H9 (cell line): ENCODE measurements around the gene DNAI2. TPM values are rescaled to one million over a fixed set of nuclear protein-coding genes. Genes with fewer than 3 reads are reported as not detected.
A peak's percentile ranks its signal among the peaks of the same experiment; 100 is the strongest.

ENCODE experiments used
- DNase-seq: peaks from one replicate; pipeline ENCODE4 v3.0.0-alpha.2; 2017
- H2AFZ ChIP-seq: one replicate; pipeline ENCODE4 v1.6.1; 2013; ENCODE audit warnings: mild to moderate bottlenecking, low read length, control low read depth, moderate library complexity
- H2AK5ac ChIP-seq: 2 replicates; pipeline ENCODE4 v1.6.1; 2013; ENCODE audit warnings: low read length, control low read depth, mixed read lengths; ENCODE audit not compliant: insufficient read length
- H2BK120ac ChIP-seq: one replicate; pipeline ENCODE4 v1.6.1; 2013; ENCODE audit warnings: low read depth, mild to moderate bottlenecking, low read length, control low read depth, inconsistent platforms; ENCODE audit not compliant: poor library complexity, severe bottlenecking
- H2BK12ac ChIP-seq: 2 replicates; pipeline ENCODE4 v1.6.1; 2013; ENCODE audit warnings: low read length, control low read depth, mixed read lengths, low read depth; ENCODE audit not compliant: insufficient read length
- H2BK15ac ChIP-seq: 2 replicates; pipeline ENCODE4 v1.6.1; 2013; ENCODE audit warnings: low read depth, low read length, control low read depth
- H2BK20ac ChIP-seq: one replicate; pipeline ENCODE4 v1.6.1; 2013; ENCODE audit warnings: low read depth, mild to moderate bottlenecking, low read length, control low read depth, inconsistent platforms; ENCODE audit not compliant: poor library complexity, severe bottlenecking
- H2BK5ac ChIP-seq: 2 replicates; pipeline ENCODE4 v1.6.1; 2013; ENCODE audit warnings: low read length, control low read depth, mixed read lengths; ENCODE audit not compliant: insufficient read length
- H3K14ac ChIP-seq: 2 replicates; pipeline ENCODE4 v1.6.1; 2013; ENCODE audit warnings: low read length, control low read depth; ENCODE audit not compliant: insufficient read depth
- H3K18ac ChIP-seq: 2 replicates; pipeline ENCODE4 v1.6.1; 2013; ENCODE audit warnings: low read depth, mild to moderate bottlenecking, mixed read lengths, low read length, control low read depth; ENCODE audit not compliant: insufficient read length
- H3K23ac ChIP-seq: 2 replicates; pipeline ENCODE4 v1.6.1; 2013; ENCODE audit warnings: low read length, control low read depth, mixed read lengths, low read depth; ENCODE audit not compliant: insufficient read length
- H3K23me2 ChIP-seq: 2 replicates; pipeline ENCODE4 v1.6.1; 2013; ENCODE audit warnings: low read depth, mild to moderate bottlenecking, mixed read lengths, low read length, control low read depth; ENCODE audit not compliant: insufficient read length, poor library complexity, severe bottlenecking
- H3K27ac ChIP-seq: 2 replicates; pipeline ENCODE4 v1.5.1; 2013; ENCODE audit warnings: low read length, control low read depth, mixed read lengths, low read depth; ENCODE audit not compliant: insufficient read length
- H3K27me3 ChIP-seq: 2 replicates; pipeline ENCODE4 v1.6.1; 2013; ENCODE audit warnings: low read length, control low read depth, inconsistent platforms; ENCODE audit not compliant: insufficient read depth
- H3K4ac ChIP-seq: 2 replicates; pipeline ENCODE4 v1.6.1; 2013; ENCODE audit warnings: low read depth, mild to moderate bottlenecking, control low read depth, inconsistent platforms, low read length, moderate library complexity
- H3K4me1 ChIP-seq: 2 replicates; pipeline ENCODE4 v1.6.1; 2013; ENCODE audit warnings: low read length, control low read depth, inconsistent platforms; ENCODE audit not compliant: insufficient read depth
- H3K4me2 ChIP-seq: 2 replicates; pipeline ENCODE4 v1.6.1; 2013; ENCODE audit warnings: low read length, control low read depth, mixed read lengths; ENCODE audit not compliant: insufficient read length, insufficient read depth
- H3K56ac ChIP-seq: 2 replicates; pipeline ENCODE4 v1.6.1; 2013; ENCODE audit warnings: low read depth, mild to moderate bottlenecking, mixed read lengths, low read length, control low read depth; ENCODE audit not compliant: insufficient read length
- H3K79me1 ChIP-seq: 2 replicates; pipeline ENCODE4 v1.6.1; 2013; ENCODE audit warnings: low read depth, mild to moderate bottlenecking, moderate library complexity, low read length, control low read depth, inconsistent platforms; ENCODE audit not compliant: insufficient read depth, poor library complexity, severe bottlenecking
- H3K79me2 ChIP-seq: 2 replicates; pipeline ENCODE4 v1.6.1; 2013; ENCODE audit warnings: low read length, control low read depth, inconsistent platforms; ENCODE audit not compliant: insufficient read depth
- H3K9ac ChIP-seq: 2 replicates; pipeline ENCODE4 v1.6.1; 2013; ENCODE audit warnings: low read length, control low read depth, mixed read lengths; ENCODE audit not compliant: insufficient read length; ENCODE audit errors: extremely low read depth
- H3K9me3 ChIP-seq: one replicate; pipeline ENCODE4 v1.6.1; 2013; ENCODE audit warnings: low read depth, low read length, inconsistent platforms; ENCODE audit not compliant: control insufficient read depth
- H3T11ph ChIP-seq: one replicate; pipeline ENCODE4 v1.6.1; 2013; ENCODE audit warnings: mild to moderate bottlenecking, low read length, control low read depth, inconsistent platforms
- H4K20me1 ChIP-seq: one replicate; pipeline ENCODE4 v1.6.1; 2013; ENCODE audit not compliant: control insufficient read depth, insufficient read length, insufficient read depth
- H4K5ac ChIP-seq: 2 replicates; pipeline ENCODE4 v1.6.1; 2013; ENCODE audit warnings: low read depth, mild to moderate bottlenecking, mixed read lengths, low read length, control low read depth; ENCODE audit not compliant: insufficient read length
- H4K8ac ChIP-seq: replicated peaks from 2 replicates; pipeline ENCODE4 v1.6.1; 2013; ENCODE audit warnings: low read length, control low read depth, mixed read lengths, low read depth; ENCODE audit not compliant: insufficient read length
- H4K91ac ChIP-seq: 2 replicates; pipeline ENCODE4 v1.6.1; 2013; ENCODE audit warnings: low read depth, mild to moderate bottlenecking, moderate library complexity, mixed read lengths, low read length, control low read depth; ENCODE audit not compliant: insufficient read length
- H3K27ac Mint-ChIP-seq, 3 experiments: 2 replicates in 2 of 3; 3 replicates in 1 of 3; pipeline ENCODE4 v1.8.0; 2020 to 2021; ENCODE audit warnings: mixed read lengths in 3 of 3, mild to moderate bottlenecking in 1 of 3, moderate library complexity in 1 of 3
- H3K27me3 Mint-ChIP-seq: 2 replicates; pipeline ENCODE4 v1.8.0; 2021; ENCODE audit warnings: low read depth, mild to moderate bottlenecking, moderate library complexity, mixed read lengths
- H3K36me3 Mint-ChIP-seq, 3 experiments: 2 replicates in 2 of 3; 3 replicates in 1 of 3; pipeline ENCODE4 v1.8.0; 2020 to 2021; ENCODE audit warnings: low read depth in 3 of 3, mixed read lengths in 3 of 3; ENCODE audit not compliant: insufficient read depth in 1 of 3
- H3K4me1 Mint-ChIP-seq, 2 experiments: 2 replicates each; pipeline ENCODE4 v1.8.0; 2020; ENCODE audit warnings: mixed read lengths in 2 of 2
- H3K4me3 Mint-ChIP-seq, 2 experiments: 2 replicates in 1 of 2; 3 replicates in 1 of 2; pipeline ENCODE4 v1.8.0; 2020 to 2021; ENCODE audit warnings: mild to moderate bottlenecking in 2 of 2, mixed read lengths in 2 of 2, moderate library complexity in 1 of 2
- H3K9me3 Mint-ChIP-seq, 2 experiments: 2 replicates in 1 of 2; 3 replicates in 1 of 2; pipeline ENCODE4 v1.8.0; 2020; ENCODE audit warnings: mild to moderate bottlenecking in 2 of 2, mixed read lengths in 2 of 2, moderate library complexity in 1 of 2
- CTCF ChIP-seq: fragments of 200-600 bp; sonication (generic); conservative IDR thresholded peaks from 3 replicates; pipeline ENCODE4 v1.8.0; 2021; ENCODE audit warnings: antibody characterized with exemption, mild to moderate bottlenecking
- whole genome bisulfite sequencing: extraction: QIAGEN DNeasy Blood & Tissue Kit; methylation state at CpG from one replicate; pipeline ENCODE4 v1.1.7; 2013; ENCODE audit warnings: missing lambda C conversion rate, low lambda C conversion rate, mixed read lengths; ENCODE audit not compliant: insufficient read length; ENCODE audit errors: extremely low coverage; 5-methylcytosine and 5-hydroxymethylcytosine counted together
- total RNA-seq: library from RNA; stranded (reverse); gene quantifications from 2 replicates; pipeline ENCODE4 v1.2.1, GENCODE V29; 2021

DNAI2 gene
- total RNA-seq, 1 experiment from 2014 or later: not detected

GRCh38 chr17:74287031-74287602, 13.1 kb downstream of the DNAI2 start:
- H3K14ac ChIP-seq: no peak overlapping the region
- H3K79me2 ChIP-seq: no peaks in the 10 kb centered on the region
- Mint-ChIP-seq H3K27me3 (peaks cover 10% of the 10 kb centered on the region), H3K36me3 (no peaks in the 10 kb centered on the region), H3K27ac (peak overlapping the region in 1 of 3 experiments; percentile 35; a peak in 2 of 7 replicates), H3K4me3 (no peak overlapping the region), H3K4me1 (peaks cover 6 to 7% of the 10 kb centered on the region in 2 experiments; a peak in 3 of 4 replicates), H3K9me3 (no peaks in the 10 kb centered on the region)
- no peak overlapping the region for H2AK5ac ChIP-seq
- no peak overlapping the region for H2BK20ac ChIP-seq
- H3K56ac ChIP-seq: no peak overlapping the region
- no peak overlapping the region for H3K18ac ChIP-seq
- H3K23me2 ChIP-seq: peaks cover 6% of the 10 kb centered on the region
- H3K79me1 ChIP-seq: no peaks in the 10 kb centered on the region
- WGBS: no CpG with 5 or more reads among the region's 14 CpGs
- H4K20me1 ChIP-seq: no peaks in the 10 kb centered on the region
- H3K9ac ChIP-seq: no peak overlapping the region
- H3K4me1 ChIP-seq: no peaks in the 10 kb centered on the region
- no peak overlapping the region for H4K8ac ChIP-seq
- no peak overlapping the region for H2BK15ac ChIP-seq
- H2AFZ ChIP-seq: no peak overlapping the region
- H3K4me2 ChIP-seq: no peak overlapping the region
- no peak overlapping the region for H4K91ac ChIP-seq
- H2BK12ac ChIP-seq: no peak overlapping the region
- no peak overlapping the region for H2BK5ac ChIP-seq
- H3K27me3 ChIP-seq: no peaks in the 10 kb centered on the region
- no peak for TF ChIP-seq CTCF
- no peak overlapping the region for H4K5ac ChIP-seq
- no peak overlapping the region for H2BK120ac ChIP-seq
- no peaks in the 10 kb centered on the region for H3K9me3 ChIP-seq
- no peak overlapping the region for H3K27ac ChIP-seq
- H3K23ac ChIP-seq: no peak overlapping the region
- H3K4ac ChIP-seq: no peak overlapping the region
- no peak overlapping the region for H3T11ph ChIP-seq
- no peak for DNase-seq
